ENCODE measurements around the gene CADPS.

GRCh38 chr3:62727981-62728380 is 147.2 kb downstream of the CADPS start:
- TF ChIP-seq EZH2 (IDR thresholded peaks at IDR 0.05; ENCODE audit: borderline replicate concordance, low read depth, low read length) (no peak), MAX (CRISPR knock-in tag; IDR thresholded peaks at IDR 0.05) (no peak), ADNP (tag; IDR thresholded peaks at IDR 0.05) (no peak), ZBTB5 (IDR thresholded peaks at IDR 0.05) (no peak), CTCF (IDR thresholded peaks at IDR 0.05 in 2 of 3, conservative IDR thresholded peaks at IDR 0.05 in 1 of 3; ENCODE audit: insufficient read depth in 2 of 3, low read depth in 1 of 3, low read length in 3 of 3) (no peak), SETDB1 (IDR thresholded peaks at IDR 0.05; ENCODE audit: low read length) (no peak), ZFX (CRISPR knock-in tag; IDR thresholded peaks at IDR 0.05) (no peak), POLR2A (conservative IDR thresholded peaks at IDR 0.05) (no peak)

All from K562 (cell line).